NCI-H69 (cell line): ENCODE results near the gene ALDH18A1.

Source experiments
- DNase-seq: peaks from one replicate; lab custom pipeline; 2025; lab: John Stamatoyannopoulos, UW

ALDH18A1 gene

DNA sequence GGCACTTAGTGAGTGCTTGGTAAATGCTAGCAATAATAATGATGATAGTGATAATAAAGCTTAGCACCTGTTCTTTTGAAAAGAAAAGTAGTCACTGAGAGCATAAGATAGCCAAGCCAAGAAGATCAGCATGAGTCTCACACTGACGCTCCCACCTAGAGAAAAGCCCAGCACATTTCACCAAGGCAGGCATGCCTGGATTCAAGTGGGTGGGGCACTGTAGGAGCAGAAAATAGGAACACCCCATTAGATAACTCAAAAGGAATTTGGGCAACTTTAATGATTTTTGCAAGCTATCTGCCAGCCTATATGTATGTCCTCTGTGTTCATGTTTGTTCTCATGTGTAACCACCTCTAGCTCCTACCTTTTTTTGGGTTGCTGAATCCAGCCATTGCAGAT is 77.2 kb downstream of the ALDH18A1 start:
- no peak for DNase-seq

- DNase-seq, result no peak
These were observed 77.9 kb downstream of the ALDH18A1 start for GRCh38 chr10:95578619-95579018.

DNA sequence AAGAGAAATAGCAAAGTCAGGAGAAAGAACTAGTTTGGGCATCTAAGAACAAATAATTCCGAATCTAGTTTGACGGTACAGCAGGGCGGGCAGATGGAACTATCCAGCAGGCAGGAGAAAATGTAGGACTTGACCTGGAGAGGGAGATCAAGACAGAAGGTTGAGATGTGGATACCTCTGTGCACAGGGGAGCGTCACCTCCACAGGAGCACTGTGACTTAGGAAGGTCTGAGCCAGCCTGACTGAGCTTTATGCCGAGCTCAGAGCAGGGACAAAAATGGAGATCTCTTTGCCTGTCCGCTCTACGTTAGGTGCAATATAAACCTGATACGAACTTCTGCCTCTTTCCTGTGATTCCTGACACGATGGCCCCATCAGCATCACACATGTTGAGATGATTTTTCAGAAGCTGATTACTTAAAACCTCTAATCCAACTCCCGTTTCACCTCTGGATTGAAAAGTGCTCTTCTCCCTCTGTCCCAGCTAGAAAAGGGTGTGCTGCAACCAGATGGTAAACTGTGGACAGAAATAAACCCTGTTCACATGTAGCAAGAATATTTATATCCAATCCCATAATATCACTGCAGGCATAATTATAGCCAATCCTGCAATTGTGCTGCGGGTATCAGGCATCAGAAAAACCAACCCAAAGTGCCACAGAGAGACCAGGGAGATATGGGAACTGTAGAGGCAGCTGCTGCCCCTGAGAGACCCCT is 81.7 kb downstream of the ALDH18A1 start:
- DNase-seq, result no peak

GRCh38 chr10:95573964-95574604 is 82.4 kb downstream of the ALDH18A1 start:
- no peak for DNase-seq

GRCh38 chr10:95573527-95573926 is 83.0 kb downstream of the ALDH18A1 start:
- DNase-seq, result no peak

DNA sequence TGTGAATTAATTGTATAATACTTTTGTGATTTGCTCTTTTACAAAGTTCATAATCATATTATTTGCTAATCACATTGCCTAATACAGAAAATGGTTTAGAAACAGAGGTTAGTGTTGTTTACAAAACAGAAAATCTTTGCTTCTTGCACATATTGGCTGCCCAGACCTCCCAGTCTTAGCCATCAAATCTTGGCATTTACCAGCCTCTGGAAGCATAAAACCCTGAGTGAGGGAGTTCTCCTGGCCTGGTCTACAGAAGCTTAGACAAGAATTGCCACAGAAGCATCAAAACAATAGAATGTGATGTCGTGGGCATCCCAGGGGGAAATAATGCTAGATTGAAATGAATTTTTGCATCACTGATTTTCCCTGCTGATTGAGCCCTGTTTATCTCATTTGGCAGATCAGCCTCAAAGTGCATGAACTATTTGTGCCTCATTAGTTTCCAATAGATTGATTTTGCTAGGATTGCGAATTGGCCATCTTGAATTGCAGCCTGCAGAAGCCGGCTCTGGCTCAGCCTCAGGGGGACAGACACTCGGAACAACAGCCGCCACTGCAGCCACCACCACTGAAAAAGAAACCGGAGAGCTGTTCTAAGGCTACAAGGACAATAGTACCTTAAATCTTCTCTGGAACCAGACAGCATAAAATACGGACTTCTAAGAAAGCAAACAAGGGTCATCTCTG is 84.2 kb downstream of the ALDH18A1 start:
- DNase-seq, result peak; percentile 2

GRCh38 chr10:95571390-95571789 is 85.1 kb downstream of the ALDH18A1 start:
- DNase-seq, result no peak

- no peak for DNase-seq
These were observed 87.1 kb downstream of the ALDH18A1 start for GRCh38 chr10:95569368-95569767.

DNA sequence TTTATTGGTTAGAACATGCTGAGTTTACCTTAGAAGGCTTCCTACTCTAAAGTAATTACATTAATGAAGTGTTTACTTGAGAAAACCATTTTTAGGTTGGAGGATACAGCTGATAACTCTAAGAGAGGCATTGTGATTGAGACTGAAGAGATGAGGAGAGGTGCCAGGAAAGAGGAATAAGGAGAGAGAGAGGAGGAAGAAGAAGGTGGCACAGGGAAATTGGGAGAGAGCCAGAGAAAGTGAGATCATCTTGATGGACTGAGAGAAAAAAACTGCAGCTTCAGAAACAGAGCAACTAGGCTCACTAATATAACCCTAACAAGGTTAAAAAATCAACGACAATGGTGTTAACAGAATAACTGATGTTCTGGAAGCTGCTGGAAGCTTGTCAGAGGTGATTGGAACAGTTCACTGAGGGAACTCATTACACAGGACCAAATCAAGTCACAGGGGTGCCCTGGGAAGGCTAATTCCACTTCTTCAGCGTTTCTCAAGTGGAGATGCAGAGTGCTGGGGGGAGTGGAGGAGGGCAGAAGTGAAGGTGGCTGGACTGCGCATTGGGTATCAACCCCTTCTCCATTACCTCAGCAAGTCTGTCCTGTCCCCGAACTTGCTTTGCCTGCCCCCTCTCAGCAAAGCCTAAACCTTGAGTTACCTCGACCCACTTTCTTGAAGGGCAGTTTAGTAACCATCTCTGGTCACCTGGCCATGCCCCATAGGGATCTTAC is 88.4 kb downstream of the ALDH18A1 start:
- peak; percentile 29 for DNase-seq

DNA sequence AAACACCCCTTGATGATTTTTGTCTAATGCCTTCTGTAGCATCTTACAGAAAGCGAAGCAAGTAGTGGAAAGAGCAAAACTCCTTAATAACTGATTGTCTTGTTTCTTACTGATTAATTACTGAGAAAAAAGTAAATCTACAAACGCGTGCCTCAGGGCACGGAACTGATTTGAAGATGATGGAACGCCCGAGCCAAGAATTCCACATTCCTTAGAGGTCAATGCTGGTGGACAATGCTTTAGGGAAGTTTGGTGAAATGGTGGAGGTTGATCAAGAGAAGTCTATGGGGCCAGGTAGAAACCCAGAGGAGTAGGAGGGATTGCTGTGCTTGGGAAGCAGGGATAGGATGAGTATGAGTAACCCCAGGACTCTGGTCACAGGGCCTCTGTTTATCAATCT is 90.4 kb downstream of the ALDH18A1 start:
- DNase-seq, result no peak

- DNase-seq, result no peak
These were observed 91.2 kb downstream of the ALDH18A1 start for GRCh38 chr10:95565336-95565735.

- DNase-seq, result no peak
These were observed 92.2 kb downstream of the ALDH18A1 start for GRCh38 chr10:95564291-95564690.

GRCh38 chr10:95562341-95562965 is 94.1 kb downstream of the ALDH18A1 start:
- no peak for DNase-seq

GRCh38 chr10:95561864-95562177 is 94.7 kb downstream of the ALDH18A1 start:
- DNase-seq, result no peak

GRCh38 chr10:95561177-95561863 is 95.2 kb downstream of the ALDH18A1 start, which contains the start of gene SORBS1:
SORBS1 (minus strand) TSS chr10:95561371; CDS start chr10:95441135, 120,236 bp downstream.
- peak; percentile 96 for DNase-seq

DNA sequence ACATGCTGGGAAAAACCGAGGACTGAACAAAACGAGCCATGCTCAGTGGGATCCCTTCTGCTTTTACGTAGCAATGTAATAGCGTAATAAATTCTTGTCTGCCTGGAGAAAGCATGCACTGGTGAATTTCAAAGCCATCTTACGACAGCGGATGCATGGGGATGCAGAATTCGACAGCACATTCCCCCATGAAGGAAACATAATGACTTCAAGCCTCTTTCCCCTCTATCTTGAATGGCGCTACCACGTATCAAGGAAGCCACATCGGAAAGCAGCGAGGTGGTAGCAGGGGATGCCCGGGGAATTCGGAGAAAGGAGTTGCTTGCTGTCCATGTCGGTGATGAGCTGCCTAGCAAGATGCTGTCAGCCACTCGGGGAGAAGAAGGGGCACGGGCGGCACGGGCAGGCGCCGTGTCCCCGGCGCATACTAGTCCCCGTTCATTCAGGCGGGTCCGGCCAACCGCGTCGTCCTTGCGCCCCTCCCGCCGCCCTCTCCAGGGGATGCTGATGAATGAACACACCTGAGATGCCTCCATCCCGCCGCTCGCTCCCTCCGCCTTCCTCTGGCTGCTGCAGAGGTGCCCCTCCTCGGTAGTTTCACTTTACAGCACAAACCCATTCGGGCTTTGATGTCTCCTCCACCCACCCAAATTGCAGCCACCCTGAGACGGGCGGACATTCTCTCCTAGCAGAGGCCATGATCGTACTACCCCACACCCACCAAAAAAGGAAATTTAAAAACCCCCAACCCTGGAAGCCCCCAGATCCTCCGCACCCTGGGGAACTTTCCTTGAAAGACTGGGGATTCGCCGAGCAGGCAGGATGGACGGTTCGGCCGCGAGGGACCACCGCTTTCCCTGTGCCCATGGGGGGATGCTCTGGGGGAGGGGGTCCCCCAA is 96.0 kb downstream of the ALDH18A1 start:
- DNase-seq, result peak; percentile 79

- DNase-seq, result peak; percentile 58
These were observed 96.6 kb downstream of the ALDH18A1 start for GRCh38 chr10:95559896-95560277.

DNA sequence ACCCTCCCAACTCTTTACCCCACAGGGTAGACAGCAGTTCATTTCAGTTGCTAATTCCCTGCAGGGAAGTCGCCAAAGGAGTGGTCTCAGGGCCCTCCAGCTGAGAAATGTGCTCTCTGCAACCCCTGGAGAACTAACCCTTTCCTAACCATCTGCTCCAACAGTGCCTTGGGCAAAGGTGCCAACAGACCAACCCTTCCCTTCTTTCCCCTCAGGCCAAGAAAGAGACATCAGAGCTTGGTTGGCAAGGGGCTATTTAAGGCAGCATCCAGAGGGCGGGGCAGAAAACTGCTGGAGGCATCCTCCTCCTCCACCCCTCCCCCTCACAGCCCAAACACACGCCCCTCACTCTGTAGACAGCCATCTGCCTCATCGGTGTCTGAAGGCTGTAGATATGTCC is 97.0 kb downstream of the ALDH18A1 start:
- peak; percentile 86 for DNase-seq

- no peak for DNase-seq
These were observed 97.8 kb downstream of the ALDH18A1 start for GRCh38 chr10:95558593-95559320.
